ENCODE data around the gene TBCE.

The TBCE gene

DNA sequence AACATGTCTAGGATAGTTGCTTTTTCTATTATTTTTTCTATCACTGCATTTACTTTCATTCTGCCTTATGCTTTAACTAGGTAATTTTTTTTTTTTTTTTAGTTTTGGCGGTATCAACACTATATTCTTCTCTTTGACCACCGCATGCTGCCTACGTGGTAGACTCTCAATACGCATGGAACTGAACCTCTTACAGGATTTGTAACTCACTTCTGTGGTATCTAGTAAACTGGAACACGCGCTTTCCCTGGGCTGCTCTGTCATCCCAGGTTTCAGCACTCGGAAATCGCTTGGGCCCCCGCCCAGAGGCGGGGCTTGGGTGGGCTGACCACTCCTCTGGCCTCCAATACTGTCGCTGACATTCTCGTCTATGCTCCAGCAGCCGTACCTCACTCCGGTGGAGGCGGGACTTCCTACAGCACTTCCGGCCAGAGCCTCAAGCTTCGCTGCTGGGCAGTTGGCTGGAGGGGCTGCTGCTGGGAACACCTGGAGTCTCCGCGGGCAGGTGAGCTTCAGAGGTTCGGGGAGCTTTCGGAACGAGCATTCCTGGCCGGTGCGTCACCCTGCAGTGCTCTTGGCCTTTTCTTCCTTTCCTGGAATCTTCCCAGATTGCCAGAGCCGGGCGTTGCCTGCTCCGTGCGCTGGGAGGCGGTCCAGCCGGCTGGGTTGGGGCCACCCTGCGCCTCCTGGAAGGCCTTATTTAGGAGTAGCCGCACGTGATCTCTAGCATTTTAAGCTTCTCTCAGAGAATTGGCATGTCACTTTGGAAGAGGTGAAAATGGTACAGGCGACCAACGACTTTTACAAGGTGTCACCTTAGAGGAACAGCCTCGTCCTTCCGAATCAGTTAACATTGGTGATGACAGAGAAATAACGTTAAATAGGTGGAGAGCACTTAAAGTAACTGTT is at the start of gene TBCE:
TSS of gene TBCE (plus strand) at position 428 of the 909 bp plus-strand sequence. CDS start 12,623 bp downstream, outside the sequence.
- peak; percentile 4 for TF ChIP-seq CTCF (IDR thresholded peaks at IDR 0.05; ENCODE audit: insufficient read depth, missing control alignments)
- FAIRE-seq = peak; percentile 89
- peak; percentile 90 for DNase-seq (ENCODE audit: insufficient read length, low spot score)

- no peak for DNase-seq (ENCODE audit: insufficient read length, low spot score)
- TF ChIP-seq CTCF (IDR thresholded peaks at IDR 0.05; ENCODE audit: insufficient read depth, missing control alignments) = no peak
- FAIRE-seq = no peak
Measured at GRCh38 chr1:235319255-235319654, 48.0 kb upstream of the TBCE start.

DNA sequence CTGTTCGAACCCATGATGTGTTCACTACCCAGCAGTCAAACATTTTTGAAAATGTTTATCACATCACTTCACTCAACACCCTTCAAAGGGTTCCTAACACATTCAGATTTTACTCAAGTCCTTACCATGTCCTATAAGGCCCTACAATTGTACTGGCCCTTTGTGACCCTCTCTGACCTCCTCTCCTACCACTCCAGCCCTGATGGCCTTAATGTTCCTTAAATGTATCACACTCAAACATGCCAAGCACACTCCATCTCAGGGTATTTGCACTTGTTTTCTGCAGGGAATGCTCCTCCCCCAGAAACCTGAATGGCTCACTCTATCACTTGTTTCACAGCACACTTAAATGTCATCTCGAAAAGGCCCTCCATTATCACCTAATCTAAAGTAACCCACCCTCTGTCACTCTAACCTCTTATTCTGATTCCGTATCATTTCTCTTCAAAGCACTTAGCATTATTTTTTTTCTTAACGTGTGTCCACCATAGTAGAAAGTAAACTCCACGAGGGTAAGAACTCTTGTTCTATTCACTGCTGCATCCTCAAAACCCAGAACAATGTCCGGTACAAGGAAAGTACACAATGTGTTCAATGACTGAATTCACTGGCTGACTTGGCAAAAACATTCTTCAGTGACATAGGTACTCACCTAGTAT is 46.6 kb upstream of the TBCE start:
- FAIRE-seq (no peak), DNase-seq (ENCODE audit: insufficient read length, low spot score) (no peak)
- TF ChIP-seq CTCF (IDR thresholded peaks at IDR 0.05; ENCODE audit: insufficient read depth, missing control alignments) = no peak

GRCh38 chr1:235324296-235324695 is 42.9 kb upstream of the TBCE start:
- no peak for TF ChIP-seq CTCF (IDR thresholded peaks at IDR 0.05; ENCODE audit: insufficient read depth, missing control alignments)
- FAIRE-seq (peak; percentile 70), DNase-seq (ENCODE audit: insufficient read length, low spot score) (no peak)

- TF ChIP-seq CTCF (IDR thresholded peaks at IDR 0.05; ENCODE audit: insufficient read depth, missing control alignments) = no peak
- no peak for DNase-seq (ENCODE audit: insufficient read length, low spot score)
- no peak for FAIRE-seq
Measured at GRCh38 chr1:235325139-235325538, 42.1 kb upstream of the TBCE start.

DNA sequence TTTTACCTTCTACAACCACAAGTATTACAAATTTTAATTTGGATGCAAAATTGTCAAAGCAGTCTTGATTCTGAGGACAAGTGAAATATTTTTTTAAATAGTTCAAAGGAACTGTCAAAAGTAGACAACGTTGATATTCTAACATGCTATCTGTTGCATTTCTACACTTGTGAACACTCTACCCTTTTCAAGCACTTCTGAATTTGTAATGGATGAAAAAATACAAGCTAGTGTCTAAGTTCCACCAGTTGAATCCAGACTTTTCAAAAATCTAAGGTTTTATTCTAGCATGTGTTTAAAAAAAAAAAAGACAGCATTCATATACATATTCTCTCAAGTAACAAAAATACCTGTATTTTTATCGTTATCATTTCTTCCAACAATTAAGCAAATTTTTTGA is 41.4 kb upstream of the TBCE start:
- TF ChIP-seq CTCF (IDR thresholded peaks at IDR 0.05; ENCODE audit: insufficient read depth, missing control alignments) = no peak
- DNase-seq (ENCODE audit: insufficient read length, low spot score) = no peak
- peak; percentile 66 for FAIRE-seq
